Activated T-cell treated with anti-CD3 and anti-CD28 coated beads for 1 hour (primary cell): ENCODE results near the gene C17orf100.

Source experiments
- DNase-seq: peaks from one replicate; pipeline ENCODE4 v3.0.0-alpha.2; 2020; ENCODE audit warnings: low read depth

The C17orf100 gene

DNA sequence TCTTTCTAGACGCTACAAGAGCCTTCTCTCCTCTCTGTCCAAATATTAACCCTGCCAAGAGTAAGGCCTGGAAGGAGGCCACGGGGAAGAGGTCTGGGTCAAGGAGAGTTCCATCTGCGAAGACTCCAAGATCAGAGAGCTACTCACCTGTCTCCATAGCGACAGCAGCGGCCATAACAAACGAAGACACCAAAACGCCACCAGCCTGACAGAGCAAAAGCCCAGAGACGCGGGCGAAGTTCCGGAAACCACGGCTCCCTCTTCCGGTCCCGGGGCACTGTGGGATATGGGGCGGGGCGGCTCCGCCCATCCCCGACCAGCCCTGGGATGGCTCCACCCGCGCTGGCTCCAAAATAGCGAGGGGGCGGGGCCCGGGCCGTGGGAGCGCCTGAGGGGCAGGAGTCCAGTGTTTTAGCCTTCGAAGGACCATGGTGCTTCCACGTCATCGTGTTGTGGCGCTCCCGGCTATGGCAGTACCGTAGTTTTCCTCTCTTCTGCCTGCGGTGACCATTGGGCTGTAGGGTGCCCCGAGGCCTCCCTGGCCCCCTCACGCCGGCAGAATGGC lies at the start of gene C17orf100, which contains the start of gene MED31:
C17orf100 (plus strand) TSS at position 409 of the 565 bp plus-strand sequence; CDS start at position 561, 152 bp downstream.
MED31 (minus strand) TSS at position 252 of the 565 bp plus-strand sequence; CDS start at position 175, 77 bp downstream.
- peak; percentile 90 for DNase-seq

GRCh38 chr17:6602141-6602540 lies 49.4 kb upstream of the C17orf100 start:
- DNase-seq: no peak

DNA sequence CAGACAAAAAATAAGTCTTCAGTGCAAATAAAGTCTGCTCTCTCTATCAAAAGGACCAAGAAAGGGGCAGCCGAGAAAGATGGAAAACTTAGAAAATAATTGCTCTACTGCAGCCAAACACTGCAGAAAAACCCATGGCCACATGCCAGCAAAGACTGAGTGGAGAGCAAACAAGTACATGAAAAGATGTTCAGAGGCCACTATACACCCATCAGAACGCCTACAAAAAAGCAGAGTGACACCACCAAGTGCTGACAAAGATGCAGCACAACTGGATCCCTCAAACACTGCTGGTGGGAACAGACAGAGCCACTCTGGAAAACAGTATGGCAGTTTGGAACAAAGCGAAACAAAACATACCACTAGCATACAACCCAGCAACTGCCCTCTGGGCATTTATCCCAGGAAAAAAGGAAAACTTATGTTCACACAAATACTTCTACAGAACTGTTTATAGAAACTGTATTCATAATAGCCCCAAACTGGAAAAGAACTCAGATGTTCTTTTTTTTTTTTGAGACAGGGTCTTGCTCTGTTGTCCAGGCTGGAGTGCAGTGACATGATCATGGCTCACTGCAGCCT lies 47.7 kb upstream of the C17orf100 start:
- no peak for DNase-seq

- no peak for DNase-seq
These were observed 46.4 kb upstream of the C17orf100 start for GRCh38 chr17:6605142-6605541.

GRCh38 chr17:6608321-6608720 lies 43.2 kb upstream of the C17orf100 start:
- no peak for DNase-seq

GRCh38 chr17:6610011-6610410 lies 41.6 kb upstream of the C17orf100 start:
- no peak for DNase-seq

DNA sequence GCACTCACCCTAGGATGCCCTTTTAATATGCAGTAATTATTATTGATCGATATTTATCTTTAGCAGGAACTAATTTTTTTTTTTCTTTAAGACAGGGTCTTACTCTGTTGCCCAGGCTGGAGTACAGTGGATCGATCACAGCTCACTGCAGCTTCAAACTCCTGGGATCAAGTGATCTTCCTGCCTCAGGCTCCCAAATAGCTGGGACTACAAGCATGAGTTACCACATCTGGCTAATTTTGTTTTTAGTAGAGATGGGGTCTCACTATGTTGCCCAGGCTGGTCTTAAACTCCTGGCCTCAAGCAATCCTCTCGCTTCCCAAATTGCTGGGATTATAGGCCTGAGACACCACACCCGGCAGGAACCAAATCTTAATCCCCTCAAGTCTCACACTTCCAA lies 40.3 kb upstream of the C17orf100 start:
- DNase-seq: no peak

- DNase-seq: no peak
These were observed 27.6 kb upstream of the C17orf100 start for GRCh38 chr17:6623941-6624340.

GRCh38 chr17:6626616-6627015 lies 24.9 kb upstream of the C17orf100 start:
- DNase-seq: no peak

GRCh38 chr17:6627019-6627418 lies 24.5 kb upstream of the C17orf100 start:
- DNase-seq: no peak

DNA sequence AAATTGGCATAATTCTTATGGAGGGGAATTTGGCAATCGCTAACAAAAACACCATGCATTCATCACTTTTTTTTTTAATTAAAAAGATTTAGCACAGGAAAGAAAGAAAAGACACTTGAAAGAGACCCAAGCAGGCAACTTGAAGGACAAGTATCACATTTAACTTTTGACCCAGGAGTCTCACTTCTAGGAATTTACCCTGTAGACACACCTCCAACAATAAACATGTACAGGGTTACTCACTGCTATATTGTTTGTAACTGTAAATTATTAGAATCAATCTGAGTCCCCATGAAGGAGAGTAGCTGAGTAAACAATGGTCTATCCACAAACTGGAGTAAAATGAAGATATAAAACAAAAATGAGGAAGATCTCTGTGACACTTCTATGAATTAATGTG lies 21.2 kb upstream of the C17orf100 start:
- DNase-seq: no peak

DNA sequence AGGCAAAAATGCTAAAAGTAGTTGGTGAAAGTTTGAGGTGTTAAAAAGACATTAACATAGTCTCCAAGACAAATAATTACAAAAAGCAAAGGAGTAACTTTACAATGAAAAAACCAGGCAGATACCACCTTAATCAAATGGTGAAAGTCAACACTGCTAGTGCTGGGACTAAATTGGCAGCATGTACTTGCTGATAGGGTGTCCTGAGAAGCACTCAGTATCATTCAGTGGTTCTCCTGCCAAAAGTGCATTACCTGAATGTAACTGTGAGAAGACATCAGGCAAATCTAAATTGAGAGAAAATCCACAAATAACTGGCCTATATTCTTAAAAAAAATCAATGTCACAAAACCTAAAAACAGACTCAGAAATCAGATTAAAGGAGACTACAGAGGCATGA lies 19.0 kb upstream of the C17orf100 start:
- no peak for DNase-seq

DNA sequence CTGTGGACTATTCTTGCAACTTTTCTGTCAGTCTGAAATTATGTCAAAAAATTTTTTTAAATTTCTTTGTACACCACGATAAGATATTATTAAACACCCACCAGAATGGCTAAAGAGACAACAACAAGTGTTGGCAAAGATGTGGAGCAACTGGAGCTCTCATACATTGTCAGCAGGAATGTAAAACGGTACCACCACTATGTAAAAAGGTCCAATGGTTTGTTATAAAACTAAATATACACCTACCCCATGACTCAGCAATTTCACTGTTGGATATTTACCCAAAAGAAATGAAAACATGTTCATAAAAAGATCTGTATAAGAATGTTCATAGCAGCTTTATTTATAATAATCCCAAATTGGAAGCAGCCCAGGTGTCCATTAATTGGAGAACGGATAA lies 18.3 kb upstream of the C17orf100 start:
- DNase-seq: no peak

- DNase-seq: no peak
These were observed 15.5 kb upstream of the C17orf100 start for GRCh38 chr17:6636105-6636504.

- no peak for DNase-seq
These were observed 14.7 kb upstream of the C17orf100 start for GRCh38 chr17:6636616-6637457.

GRCh38 chr17:6637458-6637840 lies 14.1 kb upstream of the C17orf100 start:
- no peak for DNase-seq

- no peak for DNase-seq
These were observed 13.3 kb upstream of the C17orf100 start for GRCh38 chr17:6638046-6638908.

DNA sequence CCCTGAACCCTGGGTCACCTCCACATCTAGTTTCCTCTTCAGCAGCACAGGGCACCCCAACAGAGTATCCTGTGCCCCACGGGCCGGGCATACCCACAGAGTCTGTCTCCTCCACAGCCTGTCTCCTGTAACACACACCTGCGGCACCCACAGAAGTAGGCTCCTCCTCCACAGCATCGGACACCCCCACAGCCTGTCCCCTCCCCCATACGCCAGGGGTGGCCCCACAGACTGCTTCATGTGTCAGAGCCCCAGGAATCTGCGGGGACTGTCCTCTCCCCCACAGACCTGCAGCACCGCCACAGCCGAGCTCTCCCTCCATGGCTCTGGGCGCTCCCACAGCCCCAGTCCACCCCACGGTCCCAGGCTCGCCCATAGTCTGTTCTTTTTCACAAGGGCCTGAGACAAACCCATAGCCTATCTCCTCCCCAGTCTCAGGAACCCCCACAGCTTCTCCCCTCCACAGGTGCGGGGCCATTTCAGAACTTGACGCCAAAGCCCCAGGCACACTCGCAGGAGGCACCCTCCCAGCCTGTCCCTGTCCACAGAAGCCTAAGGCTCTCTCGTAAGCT lies 12.5 kb upstream of the C17orf100 start:
- DNase-seq: no peak

GRCh38 chr17:6639586-6640535 lies 11.7 kb upstream of the C17orf100 start:
- DNase-seq: no peak

DNA sequence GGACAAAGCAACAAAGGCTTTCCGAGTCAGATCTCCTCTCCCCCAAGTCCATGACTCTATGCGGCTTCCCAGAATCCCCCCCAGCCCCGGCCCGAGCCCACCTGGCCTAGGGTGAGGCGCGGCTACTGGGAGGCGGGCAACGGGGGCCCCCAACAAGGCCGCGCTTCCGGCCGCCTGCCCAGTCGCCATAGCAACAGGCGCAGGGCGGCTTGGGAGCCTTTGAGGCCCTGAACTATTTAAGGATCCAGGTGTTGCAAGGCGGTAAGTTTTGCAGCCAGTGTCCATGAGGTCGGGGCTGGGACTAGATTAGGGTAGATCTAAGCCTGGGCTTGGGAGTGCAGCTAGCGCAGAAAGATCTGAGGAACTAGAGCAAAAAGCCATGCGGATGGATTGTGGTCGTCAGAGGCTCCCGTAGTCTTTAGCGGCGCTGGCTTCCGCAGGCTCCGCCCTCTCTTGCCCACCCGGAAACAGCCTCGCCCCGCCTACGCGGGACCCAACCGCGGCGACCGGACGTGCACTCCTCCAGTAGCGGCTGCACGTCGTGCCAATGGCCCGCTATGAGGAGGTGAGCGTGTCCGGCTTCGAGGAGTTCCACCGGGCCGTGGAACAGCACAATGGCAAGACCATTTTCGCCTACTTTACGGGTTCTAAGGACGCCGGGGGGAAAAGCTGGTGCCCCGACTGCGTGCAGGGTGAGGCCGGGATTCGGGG lies 10.9 kb upstream of the C17orf100 start, which contains the start of the genes KIAA0753 and TXNDC17:
KIAA0753 (minus strand) TSS at position 176 of the 711 bp plus-strand sequence. CDS start 5,608 bp downstream, outside the sequence.
TXNDC17 (plus strand) TSS at position 525 of the 711 bp plus-strand sequence; CDS start at position 548, 23 bp downstream.
- peak; percentile 81 for DNase-seq
